GM12801 (cell line): ENCODE measurements around the gene METTL2B.

Experiments
- TF ChIP-seq, protein P1 (sequence below): IDR thresholded peaks from one replicate; pipeline ENCODE4 v1.5.1; 2011; ENCODE audit warnings: control low read depth; ENCODE audit not compliant: insufficient read length; ENCODE audit errors: extremely low read depth

Gene METTL2B

GRCh38 chr7:128437426-128438332 is 38.9 kb upstream of the METTL2B start:
- TF ChIP-seq, protein P1, sequence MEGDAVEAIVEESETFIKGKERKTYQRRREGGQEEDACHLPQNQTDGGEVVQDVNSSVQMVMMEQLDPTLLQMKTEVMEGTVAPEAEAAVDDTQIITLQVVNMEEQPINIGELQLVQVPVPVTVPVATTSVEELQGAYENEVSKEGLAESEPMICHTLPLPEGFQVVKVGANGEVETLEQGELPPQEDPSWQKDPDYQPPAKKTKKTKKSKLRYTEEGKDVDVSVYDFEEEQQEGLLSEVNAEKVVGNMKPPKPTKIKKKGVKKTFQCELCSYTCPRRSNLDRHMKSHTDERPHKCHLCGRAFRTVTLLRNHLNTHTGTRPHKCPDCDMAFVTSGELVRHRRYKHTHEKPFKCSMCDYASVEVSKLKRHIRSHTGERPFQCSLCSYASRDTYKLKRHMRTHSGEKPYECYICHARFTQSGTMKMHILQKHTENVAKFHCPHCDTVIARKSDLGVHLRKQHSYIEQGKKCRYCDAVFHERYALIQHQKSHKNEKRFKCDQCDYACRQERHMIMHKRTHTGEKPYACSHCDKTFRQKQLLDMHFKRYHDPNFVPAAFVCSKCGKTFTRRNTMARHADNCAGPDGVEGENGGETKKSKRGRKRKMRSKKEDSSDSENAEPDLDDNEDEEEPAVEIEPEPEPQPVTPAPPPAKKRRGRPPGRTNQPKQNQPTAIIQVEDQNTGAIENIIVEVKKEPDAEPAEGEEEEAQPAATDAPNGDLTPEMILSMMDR = no peak

DNA sequence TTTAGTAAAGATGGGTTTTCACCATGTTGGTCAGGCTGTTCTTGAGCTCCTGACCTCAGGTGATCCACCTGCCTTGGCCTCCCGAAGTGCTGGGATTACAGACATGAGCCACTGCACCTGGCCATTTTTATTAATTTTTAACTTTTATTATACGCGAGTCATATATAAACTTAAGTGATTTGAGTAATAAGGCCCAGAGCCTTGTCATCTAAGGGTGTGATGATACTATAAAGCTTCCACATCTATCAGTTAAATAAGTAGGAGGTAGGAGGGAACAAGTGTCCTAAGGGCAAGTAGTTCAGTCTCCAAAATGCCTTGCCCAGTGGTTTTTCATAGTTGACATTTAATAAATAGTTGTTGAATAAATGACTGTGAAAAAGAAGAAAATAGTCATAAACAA is 34.2 kb upstream of the METTL2B start:
- TF ChIP-seq, protein P1 = no peak

DNA sequence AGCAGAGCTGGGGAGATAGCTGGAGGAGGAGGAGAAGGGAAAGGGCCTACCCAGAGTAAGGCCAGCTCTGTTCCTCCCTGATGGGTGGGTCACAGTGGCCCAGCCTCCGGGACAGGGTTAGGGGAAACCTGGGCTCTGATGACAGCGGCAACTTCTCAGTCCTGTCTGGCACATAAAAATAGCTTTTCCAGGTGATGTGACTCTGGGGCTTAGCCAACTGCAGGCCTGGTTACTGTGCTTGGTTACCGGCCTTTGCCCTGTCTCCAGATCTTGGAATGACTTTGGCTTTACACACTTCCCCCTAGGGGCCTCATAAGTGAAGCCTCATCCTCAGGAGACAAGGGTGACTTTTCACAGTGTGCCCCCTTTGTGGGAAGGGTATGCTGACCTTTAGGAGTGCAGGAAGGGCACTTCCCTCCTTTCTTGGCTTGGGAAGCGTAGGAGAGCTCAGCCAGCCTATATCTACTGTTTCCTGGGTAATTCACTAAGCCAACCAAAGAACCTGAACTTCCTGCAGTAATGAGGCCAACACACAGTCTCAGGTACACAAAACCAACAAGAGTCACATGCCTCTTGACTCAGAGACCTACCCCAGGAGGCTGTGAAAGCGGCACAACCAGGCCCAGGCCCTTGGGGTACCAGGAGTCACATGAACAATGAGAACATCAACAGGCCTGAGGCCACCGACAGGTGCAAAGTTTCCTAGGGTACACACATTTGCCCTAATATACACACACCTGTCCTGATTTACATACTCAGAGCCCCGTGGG is 32.5 kb upstream of the METTL2B start:
- TF ChIP-seq, protein P1 = no peak

GRCh38 chr7:128446306-128446705 is 30.2 kb upstream of the METTL2B start:
- TF ChIP-seq, protein P1 = no peak

- TF ChIP-seq, protein P1 = no peak
Measured at GRCh38 chr7:128447941-128448564, 28.5 kb upstream of the METTL2B start.

DNA sequence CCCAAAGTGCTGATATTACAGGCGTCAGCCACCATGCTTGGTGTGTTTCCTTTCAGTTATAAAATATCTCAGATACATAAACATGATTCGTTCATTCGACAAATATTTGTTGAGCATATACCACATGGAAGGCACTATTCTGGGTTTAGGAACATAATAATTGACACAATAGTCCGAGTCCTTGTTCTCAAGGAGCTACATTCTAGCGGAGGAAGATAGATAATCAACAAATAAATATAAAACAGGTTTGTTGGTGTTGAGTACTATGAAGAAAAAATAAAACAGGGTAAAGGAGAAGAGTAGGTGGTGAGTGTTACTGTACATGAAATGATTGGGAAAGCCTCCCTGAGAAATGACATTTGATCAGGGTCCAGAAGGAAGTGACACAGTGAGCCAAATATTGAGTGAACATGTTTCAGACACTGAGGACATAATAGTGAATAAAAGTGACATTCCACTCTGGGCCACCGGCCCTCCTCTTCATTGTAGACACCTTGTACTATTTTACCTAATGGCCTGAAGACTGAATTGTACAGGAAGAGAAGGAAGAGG is 27.7 kb upstream of the METTL2B start:
- TF ChIP-seq, protein P1 = no peak

GRCh38 chr7:128450409-128450808 is 26.1 kb upstream of the METTL2B start:
- TF ChIP-seq, protein P1 = no peak
